ENCODE results near the gene NT5C2.
"Not testable (repeated sequence)": the region's sequence is repeated elsewhere in the genome, so short reads cannot be mapped to it uniquely, and the experiment has no call there.

NT5C2 gene

DNA sequence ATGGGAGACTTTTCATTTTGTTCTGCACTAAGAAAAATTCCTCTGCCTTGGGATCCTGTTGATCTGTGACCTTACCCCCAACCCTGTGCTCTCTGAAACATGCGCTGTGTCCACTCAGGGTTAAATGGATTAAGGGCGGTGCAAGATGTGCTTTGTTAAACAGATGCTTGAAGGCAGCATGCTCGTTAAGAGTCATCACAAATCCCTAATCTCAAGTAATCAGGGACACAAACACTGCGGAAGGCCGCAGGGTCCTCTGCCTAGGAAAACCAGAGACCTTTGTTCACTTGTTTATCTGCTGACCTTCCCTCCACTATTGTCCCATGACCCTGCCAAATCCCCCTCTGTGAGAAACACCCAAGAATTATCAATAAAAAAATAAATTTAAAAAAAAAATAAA lies 62.9 kb downstream of the NT5C2 start:
- H3K9me3 ChIP-seq (ENCODE audit: control insufficient read depth, low read length); H3K9ac ChIP-seq (ENCODE audit: low read length); H3K36me3 ChIP-seq (ENCODE audit: control insufficient read depth, insufficient read depth, low read length); H3K27me3 ChIP-seq (ENCODE audit: control insufficient read depth, insufficient read depth, low read length); H3K4me3 ChIP-seq (ENCODE audit: low read length); H3K4me1 ChIP-seq (ENCODE audit: control insufficient read depth, insufficient read depth, low read length): not testable (repeated sequence)

DNA sequence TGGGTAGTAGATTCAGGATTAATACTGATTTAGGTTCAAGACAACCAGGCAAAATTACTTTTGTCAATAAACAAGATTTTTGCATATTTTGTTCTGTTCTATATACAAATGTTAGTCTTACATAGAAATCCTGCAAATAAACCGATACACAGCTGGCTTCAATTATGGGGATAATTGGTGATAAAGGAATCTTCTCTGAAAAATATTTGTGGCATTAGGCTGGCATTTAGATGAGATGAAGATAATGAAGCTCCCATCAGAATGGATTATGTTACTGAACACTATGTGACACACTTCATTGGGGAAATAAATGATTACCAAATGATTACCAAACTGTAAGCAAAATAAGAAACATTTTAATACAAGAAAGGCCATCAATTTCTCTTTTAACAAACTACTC lies 65.8 kb downstream of the NT5C2 start:
- no peaks in the 10 kb centered on the region for H3K27me3 ChIP-seq (ENCODE audit: control insufficient read depth, insufficient read depth, low read length)
- no peaks in the 10 kb centered on the region for H3K36me3 ChIP-seq (ENCODE audit: control insufficient read depth, insufficient read depth, low read length)
- no peaks in the 10 kb centered on the region for H3K4me1 ChIP-seq (ENCODE audit: control insufficient read depth, insufficient read depth, low read length)
- no peak overlapping the region for H3K4me3 ChIP-seq (ENCODE audit: low read length)
- H3K9ac ChIP-seq (ENCODE audit: low read length): no peak overlapping the region
- no peaks in the 10 kb centered on the region for H3K9me3 ChIP-seq (ENCODE audit: control insufficient read depth, low read length)

- Histone ChIP-seq H3K9ac (ENCODE audit: low read length) (no peak overlapping the region), H3K9me3 (ENCODE audit: control insufficient read depth, low read length) (no peaks in the 10 kb centered on the region), H3K27me3 (ENCODE audit: control insufficient read depth, insufficient read depth, low read length) (no peaks in the 10 kb centered on the region), H3K4me3 (ENCODE audit: low read length) (no peak overlapping the region), H3K36me3 (ENCODE audit: control insufficient read depth, insufficient read depth, low read length) (no peaks in the 10 kb centered on the region), H3K4me1 (ENCODE audit: control insufficient read depth, insufficient read depth, low read length) (no peaks in the 10 kb centered on the region)
These were observed 67.5 kb downstream of the NT5C2 start for GRCh38 chr10:103125323-103126267.

GRCh38 chr10:103124420-103125096 lies 68.5 kb downstream of the NT5C2 start:
- Histone ChIP-seq H3K4me1 (ENCODE audit: control insufficient read depth, insufficient read depth, low read length) (no peaks in the 10 kb centered on the region), H3K9ac (ENCODE audit: low read length) (no peak overlapping the region), H3K27me3 (ENCODE audit: control insufficient read depth, insufficient read depth, low read length) (no peaks in the 10 kb centered on the region)

DNA sequence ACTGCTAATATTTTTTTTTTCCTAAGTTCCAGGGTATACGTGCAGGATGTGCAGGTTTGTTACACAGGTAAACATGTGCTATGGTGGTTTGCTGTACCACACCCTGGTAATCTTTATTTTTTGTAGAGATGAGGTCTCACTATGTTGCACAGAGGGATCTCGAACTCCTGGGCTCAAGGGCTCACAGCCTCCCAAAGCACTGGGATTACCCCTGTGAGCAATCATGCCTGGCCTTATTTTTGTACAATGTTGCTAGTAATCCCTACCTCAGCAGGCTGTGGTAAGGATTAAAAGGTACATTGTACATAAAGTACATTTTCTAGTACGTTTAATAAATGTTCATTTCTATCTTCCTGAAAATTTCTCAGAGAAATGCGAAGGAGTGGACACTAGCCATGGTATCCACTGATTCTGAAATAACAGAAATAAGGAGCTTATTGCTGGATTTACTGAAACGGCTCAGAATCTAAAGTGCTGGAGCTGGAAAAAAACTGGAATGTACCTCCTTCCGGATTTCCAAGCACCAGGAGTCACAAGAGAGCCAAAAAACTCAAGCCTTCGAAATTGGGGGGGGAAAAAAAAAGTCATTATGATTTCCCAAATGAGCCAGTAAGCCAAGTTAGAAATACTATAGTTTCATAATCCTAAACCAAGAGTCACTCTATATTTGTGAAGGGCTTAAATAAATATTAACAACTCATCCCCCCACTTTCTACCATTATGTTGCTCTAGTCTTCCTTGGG lies 69.6 kb downstream of the NT5C2 start:
- H3K4me1 ChIP-seq (ENCODE audit: control insufficient read depth, insufficient read depth, low read length): no peaks in the 10 kb centered on the region
- H3K36me3 ChIP-seq (ENCODE audit: control insufficient read depth, insufficient read depth, low read length): no peaks in the 10 kb centered on the region
- no peaks in the 10 kb centered on the region for H3K27me3 ChIP-seq (ENCODE audit: control insufficient read depth, insufficient read depth, low read length)
- H3K9ac ChIP-seq (ENCODE audit: low read length): no peak overlapping the region
- no peaks in the 10 kb centered on the region for H3K9me3 ChIP-seq (ENCODE audit: control insufficient read depth, low read length)
- no peak overlapping the region for H3K4me3 ChIP-seq (ENCODE audit: low read length)

More at GRCh38 chr10:103124420-103125096, 68.5 kb downstream of the NT5C2 start:
- Histone ChIP-seq H3K9me3 (ENCODE audit: control insufficient read depth, low read length) (no peaks in the 10 kb centered on the region), H3K4me3 (ENCODE audit: low read length) (no peak overlapping the region), H3K36me3 (ENCODE audit: control insufficient read depth, insufficient read depth, low read length) (no peaks in the 10 kb centered on the region)

DNA sequence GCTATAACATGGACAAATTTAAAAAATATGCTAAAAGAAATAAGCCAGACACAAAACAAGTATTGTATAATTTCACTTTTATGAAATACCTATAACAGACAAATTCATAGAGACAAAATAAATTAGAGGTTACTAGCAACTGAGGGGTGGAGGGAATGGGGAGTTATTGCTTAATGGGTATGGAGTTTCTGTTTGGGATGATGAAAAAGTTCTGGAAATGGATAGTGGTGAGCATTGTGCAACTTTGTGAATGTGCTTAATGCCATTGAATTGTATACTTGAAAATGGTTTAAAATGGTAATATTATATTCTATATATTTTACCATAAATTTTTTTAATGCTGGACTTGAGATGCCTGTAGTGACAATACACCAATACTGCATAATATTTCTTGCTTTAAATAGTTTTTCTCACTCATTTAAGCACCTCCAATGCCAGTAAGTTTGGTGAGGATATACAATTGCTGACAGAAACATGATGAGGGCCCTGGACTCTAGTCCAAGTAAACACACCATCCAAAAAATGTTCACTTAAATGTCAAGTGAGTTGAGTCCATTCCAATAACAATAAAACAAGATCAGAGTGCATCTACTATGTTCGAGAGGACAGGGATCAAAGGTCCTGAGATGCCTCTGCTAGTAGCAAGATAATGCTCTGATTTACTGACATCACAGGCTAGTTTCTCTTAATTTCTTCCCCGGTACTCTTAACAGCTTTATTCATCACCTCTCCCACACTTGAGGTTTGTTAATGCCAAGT lies 71.9 kb downstream of the NT5C2 start:
- H3K27me3 ChIP-seq (ENCODE audit: control insufficient read depth, insufficient read depth, low read length): no peaks in the 10 kb centered on the region
- no peaks in the 10 kb centered on the region for H3K36me3 ChIP-seq (ENCODE audit: control insufficient read depth, insufficient read depth, low read length)
- no peak overlapping the region for H3K9ac ChIP-seq (ENCODE audit: low read length)
- H3K4me3 ChIP-seq (ENCODE audit: low read length): no peak overlapping the region
- no peaks in the 10 kb centered on the region for H3K4me1 ChIP-seq (ENCODE audit: control insufficient read depth, insufficient read depth, low read length)
- H3K9me3 ChIP-seq (ENCODE audit: control insufficient read depth, low read length): no peaks in the 10 kb centered on the region

DNA sequence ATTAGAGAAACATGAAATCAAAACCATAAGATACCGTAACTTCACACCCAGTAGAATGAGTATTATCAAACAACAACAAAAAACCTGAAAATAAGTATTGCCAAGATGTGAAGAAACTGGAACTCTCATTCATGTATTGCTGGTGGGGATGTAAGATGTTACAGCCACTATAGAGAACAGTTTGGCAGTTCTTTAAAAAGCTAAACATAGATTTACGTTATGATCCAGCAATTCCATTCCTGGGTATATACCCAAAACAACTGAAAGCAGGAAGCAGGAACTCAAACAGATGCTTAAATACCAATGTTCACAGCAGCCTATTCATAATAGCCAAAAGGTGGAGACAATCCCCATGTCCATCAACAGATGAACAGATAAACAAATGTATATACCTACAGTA lies 72.5 kb downstream of the NT5C2 start:
- H3K9me3 ChIP-seq (ENCODE audit: control insufficient read depth, low read length): no peaks in the 10 kb centered on the region
- H3K4me1 ChIP-seq (ENCODE audit: control insufficient read depth, insufficient read depth, low read length): no peaks in the 10 kb centered on the region
- no peak overlapping the region for H3K4me3 ChIP-seq (ENCODE audit: low read length)
- no peak overlapping the region for H3K9ac ChIP-seq (ENCODE audit: low read length)
- H3K27me3 ChIP-seq (ENCODE audit: control insufficient read depth, insufficient read depth, low read length): no peaks in the 10 kb centered on the region
- no peaks in the 10 kb centered on the region for H3K36me3 ChIP-seq (ENCODE audit: control insufficient read depth, insufficient read depth, low read length)

GRCh38 chr10:103117247-103117646 lies 75.8 kb downstream of the NT5C2 start:
- peaks cover 7% of the 10 kb centered on the region for H3K4me1 ChIP-seq (ENCODE audit: control insufficient read depth, insufficient read depth, low read length)
- no peak overlapping the region for H3K9ac ChIP-seq (ENCODE audit: low read length)
- H3K36me3 ChIP-seq (ENCODE audit: control insufficient read depth, insufficient read depth, low read length): no peaks in the 10 kb centered on the region
- H3K4me3 ChIP-seq (ENCODE audit: low read length): no peak overlapping the region
- no peaks in the 10 kb centered on the region for H3K27me3 ChIP-seq (ENCODE audit: control insufficient read depth, insufficient read depth, low read length)
- H3K9me3 ChIP-seq (ENCODE audit: control insufficient read depth, low read length): no peaks in the 10 kb centered on the region

DNA sequence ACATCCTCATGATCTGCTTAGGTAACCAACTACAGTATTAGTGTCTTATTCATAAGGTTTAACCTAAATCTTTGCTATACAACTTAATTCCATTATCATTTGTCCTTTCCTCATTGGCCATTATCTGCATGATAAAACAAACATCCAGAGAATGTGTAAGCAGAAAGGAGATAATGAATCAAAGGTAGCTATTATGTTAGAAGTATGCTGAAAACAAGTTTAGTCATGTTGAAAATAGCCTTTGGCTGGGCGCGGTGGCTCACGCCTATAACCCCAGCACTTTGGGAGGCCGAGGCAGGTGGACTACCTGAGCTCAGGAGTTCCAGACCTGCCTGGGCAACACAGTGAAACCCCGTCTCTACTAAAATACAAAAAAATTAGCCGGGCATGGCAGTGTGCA lies 78.2 kb downstream of the NT5C2 start:
- H3K36me3 ChIP-seq (ENCODE audit: control insufficient read depth, insufficient read depth, low read length): no peaks in the 10 kb centered on the region
- peaks cover 16% of the 10 kb centered on the region for H3K4me1 ChIP-seq (ENCODE audit: control insufficient read depth, insufficient read depth, low read length)
- H3K9me3 ChIP-seq (ENCODE audit: control insufficient read depth, low read length): no peaks in the 10 kb centered on the region
- H3K27me3 ChIP-seq (ENCODE audit: control insufficient read depth, insufficient read depth, low read length): no peaks in the 10 kb centered on the region
- H3K9ac ChIP-seq (ENCODE audit: low read length): no peak overlapping the region
- no peak overlapping the region for H3K4me3 ChIP-seq (ENCODE audit: low read length)

- Histone ChIP-seq H3K4me1 (ENCODE audit: control insufficient read depth, insufficient read depth, low read length) (peaks cover 16% of the 10 kb centered on the region), H3K9ac (ENCODE audit: low read length) (no peak overlapping the region), H3K9me3 (ENCODE audit: control insufficient read depth, low read length) (no peaks in the 10 kb centered on the region), H3K36me3 (ENCODE audit: control insufficient read depth, insufficient read depth, low read length) (no peaks in the 10 kb centered on the region), H3K27me3 (ENCODE audit: control insufficient read depth, insufficient read depth, low read length) (no peaks in the 10 kb centered on the region), H3K4me3 (ENCODE audit: low read length) (no peak overlapping the region)
These were observed 80.9 kb downstream of the NT5C2 start for GRCh38 chr10:103111918-103112877.
